ENCODE results near the gene SLC30A3. TPM values are rescaled to one million over a fixed set of nuclear protein-coding genes. Genes with fewer than 3 reads are reported as not detected.

The SLC30A3 gene
- total and polyA plus RNA-seq, 9 donors: 0.18 to 0.99 (median 0.66) TPM

GRCh38 chr2:27261926-27262298, 935 bp downstream of the SLC30A3 start:
- under 1% methylated on average over 37 of the region's 40 CpGs for WGBS (ENCODE audit: insufficient coverage)
- H3K4me1 ChIP-seq (ENCODE audit: control insufficient read depth, insufficient read depth, low read length): peaks cover 36% of the 10 kb centered on the region
- no peak overlapping the region for H3K27ac ChIP-seq (ENCODE audit: low read length)
- H3K36me3 ChIP-seq (ENCODE audit: control insufficient read depth, insufficient read depth, low read length): no peaks in the 10 kb centered on the region
- peaks cover 93% of the 10 kb centered on the region for H3K27me3 ChIP-seq (ENCODE audit: control insufficient read depth, insufficient read depth, low read length)
- H3K4me3 ChIP-seq (ENCODE audit: low read length): no peak overlapping the region
- no peaks in the 10 kb centered on the region for H3K9me3 ChIP-seq (replicated peaks; ENCODE audit: control insufficient read depth, low read depth, low read length)
- DNase-seq: no peak

GRCh38 chr2:27261241-27261925, 1.5 kb downstream of the SLC30A3 start:
- H3K4me3 ChIP-seq (ENCODE audit: low read length): no peak overlapping the region
- H3K36me3 ChIP-seq (ENCODE audit: control insufficient read depth, insufficient read depth, low read length): no peaks in the 10 kb centered on the region
- peaks cover 89% of the 10 kb centered on the region for H3K27me3 ChIP-seq (ENCODE audit: control insufficient read depth, insufficient read depth, low read length)

GRCh38 chr2:27258051-27258450, 4.8 kb downstream of the SLC30A3 start:
- no peak for DNase-seq
- peaks cover 72% of the 10 kb centered on the region for H3K27me3 ChIP-seq (ENCODE audit: control insufficient read depth, insufficient read depth, low read length)
- H3K27ac ChIP-seq (ENCODE audit: low read length): no peak overlapping the region
- H3K9me3 ChIP-seq (replicated peaks; ENCODE audit: control insufficient read depth, low read depth, low read length): no peaks in the 10 kb centered on the region
- H3K36me3 ChIP-seq (ENCODE audit: control insufficient read depth, insufficient read depth, low read length): no peaks in the 10 kb centered on the region
- 80% methylated on average over 8 of the region's 8 CpGs for WGBS (ENCODE audit: insufficient coverage)
- H3K4me1 ChIP-seq (ENCODE audit: control insufficient read depth, insufficient read depth, low read length): peaks cover 10% of the 10 kb centered on the region
- H3K4me3 ChIP-seq (ENCODE audit: low read length): no peak overlapping the region

More at GRCh38 chr2:27261241-27261925, 1.5 kb downstream of the SLC30A3 start:
- Histone ChIP-seq H3K27ac (ENCODE audit: low read length) (no peak overlapping the region), H3K9me3 (replicated peaks; ENCODE audit: control insufficient read depth, low read depth, low read length) (no peaks in the 10 kb centered on the region), H3K4me1 (ENCODE audit: control insufficient read depth, insufficient read depth, low read length) (peaks cover 36% of the 10 kb centered on the region)
- no peak for DNase-seq
- 23% methylated on average over 7 of the region's 11 CpGs for WGBS (ENCODE audit: insufficient coverage)

GRCh38 chr2:27256855-27257454, 5.9 kb downstream of the SLC30A3 start:
- WGBS (ENCODE audit: insufficient coverage): 79% methylated on average over 5 of the region's 7 CpGs
- H3K27me3 ChIP-seq (ENCODE audit: control insufficient read depth, insufficient read depth, low read length): peaks cover 62% of the 10 kb centered on the region
- H3K4me3 ChIP-seq (ENCODE audit: low read length): no peak overlapping the region
- DNase-seq: no peak
- H3K9me3 ChIP-seq (replicated peaks; ENCODE audit: control insufficient read depth, low read depth, low read length): no peaks in the 10 kb centered on the region
- H3K4me1 ChIP-seq (ENCODE audit: control insufficient read depth, insufficient read depth, low read length): peaks cover 5% of the 10 kb centered on the region
- H3K27ac ChIP-seq (ENCODE audit: low read length): no peak overlapping the region
- H3K36me3 ChIP-seq (ENCODE audit: control insufficient read depth, insufficient read depth, low read length): no peaks in the 10 kb centered on the region

- H3K9me3 ChIP-seq (replicated peaks; ENCODE audit: control insufficient read depth, low read depth, low read length): no peaks in the 10 kb centered on the region
- H3K36me3 ChIP-seq (ENCODE audit: control insufficient read depth, insufficient read depth, low read length): no peaks in the 10 kb centered on the region
- H3K27me3 ChIP-seq (ENCODE audit: control insufficient read depth, insufficient read depth, low read length): peaks cover 62% of the 10 kb centered on the region
- H3K4me1 ChIP-seq (ENCODE audit: control insufficient read depth, insufficient read depth, low read length): no peaks in the 10 kb centered on the region
- WGBS (ENCODE audit: insufficient coverage): 13% methylated on average over 1 of the region's 1 CpG
- no peak overlapping the region for H3K4me3 ChIP-seq (ENCODE audit: low read length)
- no peak for DNase-seq
- no peak overlapping the region for H3K27ac ChIP-seq (ENCODE audit: low read length)
These were observed 7.2 kb downstream of the SLC30A3 start for GRCh38 chr2:27255660-27256059.

GRCh38 chr2:27255187-27255586, 7.7 kb downstream of the SLC30A3 start:
- DNase-seq: no peak
- Histone ChIP-seq H3K27me3 (ENCODE audit: control insufficient read depth, insufficient read depth, low read length) (peaks cover 62% of the 10 kb centered on the region), H3K36me3 (ENCODE audit: control insufficient read depth, insufficient read depth, low read length) (no peaks in the 10 kb centered on the region), H3K4me1 (ENCODE audit: control insufficient read depth, insufficient read depth, low read length) (peaks cover 1% of the 10 kb centered on the region), H3K9me3 (replicated peaks; ENCODE audit: control insufficient read depth, low read depth, low read length) (no peaks in the 10 kb centered on the region), H3K27ac (ENCODE audit: low read length) (no peak overlapping the region), H3K4me3 (ENCODE audit: low read length) (no peak overlapping the region)
- WGBS (ENCODE audit: insufficient coverage): 37% methylated on average over 11 of the region's 13 CpGs

GRCh38 chr2:27251766-27252165, 11.1 kb downstream of the SLC30A3 start:
- Histone ChIP-seq H3K27ac (ENCODE audit: low read length) (no peak overlapping the region), H3K4me1 (ENCODE audit: control insufficient read depth, insufficient read depth, low read length) (peaks cover 5% of the 10 kb centered on the region), H3K9me3 (replicated peaks; ENCODE audit: control insufficient read depth, low read depth, low read length) (no peaks in the 10 kb centered on the region), H3K36me3 (ENCODE audit: control insufficient read depth, insufficient read depth, low read length) (no peaks in the 10 kb centered on the region), H3K27me3 (ENCODE audit: control insufficient read depth, insufficient read depth, low read length) (peaks cover 46% of the 10 kb centered on the region), H3K4me3 (ENCODE audit: low read length) (no peak overlapping the region)
- DNase-seq: no peak
- 48% methylated on average over 3 of the region's 13 CpGs for WGBS (ENCODE audit: insufficient coverage)

- H3K27ac ChIP-seq (ENCODE audit: low read length): no peak overlapping the region
- no peak for DNase-seq
- no peaks in the 10 kb centered on the region for H3K36me3 ChIP-seq (ENCODE audit: control insufficient read depth, insufficient read depth, low read length)
- H3K9me3 ChIP-seq (replicated peaks; ENCODE audit: control insufficient read depth, low read depth, low read length): no peaks in the 10 kb centered on the region
- no peak overlapping the region for H3K4me3 ChIP-seq (ENCODE audit: low read length)
- peaks cover 5% of the 10 kb centered on the region for H3K4me1 ChIP-seq (ENCODE audit: control insufficient read depth, insufficient read depth, low read length)
- peaks cover 43% of the 10 kb centered on the region for H3K27me3 ChIP-seq (ENCODE audit: control insufficient read depth, insufficient read depth, low read length)
- 39% methylated on average over 10 of the region's 13 CpGs for WGBS (ENCODE audit: insufficient coverage)
These were observed 12.0 kb downstream of the SLC30A3 start for GRCh38 chr2:27250652-27251379.

GRCh38 chr2:27249891-27250651, 12.8 kb downstream of the SLC30A3 start:
- H3K36me3 ChIP-seq (ENCODE audit: control insufficient read depth, insufficient read depth, low read length): peaks cover 2% of the 10 kb centered on the region
- no peaks in the 10 kb centered on the region for H3K9me3 ChIP-seq (replicated peaks; ENCODE audit: control insufficient read depth, low read depth, low read length)
- no peak overlapping the region for H3K27ac ChIP-seq (ENCODE audit: low read length)
- H3K4me1 ChIP-seq (ENCODE audit: control insufficient read depth, insufficient read depth, low read length): peaks cover 5% of the 10 kb centered on the region
- WGBS (ENCODE audit: insufficient coverage): 11% methylated on average over 20 of the region's 22 CpGs
- peaks cover 39% of the 10 kb centered on the region for H3K27me3 ChIP-seq (ENCODE audit: control insufficient read depth, insufficient read depth, low read length)
- DNase-seq: no peak
- H3K4me3 ChIP-seq (ENCODE audit: low read length): no peak overlapping the region
